HEK293 (cell line): ENCODE measurements around the gene CXXC1.

Source experiments
- BCL11B ChIP-seq: fragments of 450-650 bp; formaldehyde crosslinking; IDR thresholded peaks from 2 replicates; pipeline ENCODE4 v1.5.1; 2016; ENCODE audit warnings: low read depth, missing biosample characterization, missing genetic modification characterization
- ELK4 ChIP-seq: IDR thresholded peaks from 2 replicates; pipeline ENCODE4 v1.6.1; 2011; ENCODE audit warnings: mild to moderate bottlenecking, low read depth, low read length, borderline replicate concordance
- GLI2 ChIP-seq: fragments of 450-650 bp; formaldehyde crosslinking; IDR thresholded peaks from 2 replicates; pipeline ENCODE4; 2017; ENCODE audit warnings: missing biosample characterization, missing genetic modification characterization, low read depth, borderline replicate concordance
- KLF1 ChIP-seq: fragments of 450-650 bp; formaldehyde crosslinking; IDR thresholded peaks from 2 replicates; pipeline ENCODE4 v1.5.1; 2016; ENCODE audit warnings: missing biosample characterization, missing genetic modification characterization
- KLF16 ChIP-seq: fragments of 450-650 bp; formaldehyde crosslinking; IDR thresholded peaks from 2 replicates; pipeline ENCODE4 v1.5.1; 2017; ENCODE audit warnings: missing biosample characterization, missing genetic modification characterization
- OSR2 ChIP-seq: fragments of 450-650 bp; formaldehyde crosslinking; IDR thresholded peaks from 2 replicates; pipeline ENCODE4 v1.5.1; 2016; ENCODE audit warnings: missing biosample characterization, missing genetic modification characterization
- TRIM28 ChIP-seq: IDR thresholded peaks from 2 replicates; pipeline ENCODE4 v1.6.1; 2011; ENCODE audit warnings: low read length, control low read depth, borderline replicate concordance
- YY2 ChIP-seq: fragments of 450-650 bp; formaldehyde crosslinking; IDR thresholded peaks from 2 replicates; pipeline ENCODE4 v1.5.1; 2016; ENCODE audit warnings: missing biosample characterization, missing genetic modification characterization
- ZEB2 ChIP-seq: fragments of 450-650 bp; formaldehyde crosslinking; IDR thresholded peaks from 2 replicates; pipeline ENCODE4 v1.5.1; 2016; ENCODE audit warnings: missing biosample characterization, missing genetic modification characterization
- ZNF133 ChIP-seq: fragments of 450-650 bp; formaldehyde crosslinking; IDR thresholded peaks from 2 replicates; pipeline ENCODE4 v1.5.1; 2016; ENCODE audit warnings: missing biosample characterization, missing genetic modification characterization
- ZNF202 ChIP-seq: fragments of 450-650 bp; formaldehyde crosslinking; IDR thresholded peaks from 2 replicates; pipeline ENCODE4 v1.5.1; 2016; ENCODE audit warnings: missing biosample characterization, missing genetic modification characterization, borderline replicate concordance
- ZNF24 ChIP-seq: fragments of 450-650 bp; formaldehyde crosslinking; IDR thresholded peaks from 2 replicates; pipeline ENCODE4 v1.5.1; 2016; ENCODE audit warnings: missing biosample characterization, missing genetic modification characterization
- ZNF350 ChIP-seq: fragments of 450-650 bp; formaldehyde crosslinking; IDR thresholded peaks from 2 replicates; pipeline ENCODE4 v1.5.0; 2017; ENCODE audit warnings: missing biosample characterization, mild to moderate bottlenecking, missing genetic modification characterization
- ZNF354C ChIP-seq: fragments of 450-650 bp; formaldehyde crosslinking; IDR thresholded peaks from 2 replicates; pipeline ENCODE4 v1.5.1; 2016; ENCODE audit warnings: missing biosample characterization, missing genetic modification characterization, low read depth, borderline replicate concordance
- ZNF513 ChIP-seq: fragments of 450-650 bp; IDR thresholded peaks from 2 replicates; pipeline ENCODE4 v1.5.1; 2018; ENCODE audit warnings: missing biosample characterization, missing genetic modification characterization
- ZNF521 ChIP-seq: fragments of 450-650 bp; formaldehyde crosslinking; IDR thresholded peaks from 2 replicates; pipeline ENCODE4 v1.5.1; 2017; ENCODE audit warnings: missing biosample characterization, mild to moderate bottlenecking, missing genetic modification characterization
- ZNF560 ChIP-seq: fragments of 450-650 bp; formaldehyde crosslinking; IDR thresholded peaks from 2 replicates; pipeline ENCODE4 v1.5.1; 2017; ENCODE audit warnings: missing biosample characterization, missing genetic modification characterization, borderline replicate concordance
- ZNF561 ChIP-seq: fragments of 450-650 bp; IDR thresholded peaks from 2 replicates; pipeline ENCODE4 v1.5.1; 2018; ENCODE audit warnings: missing biosample characterization, missing genetic modification characterization, borderline replicate concordance
- ZNF580 ChIP-seq: fragments of 450-650 bp; formaldehyde crosslinking; IDR thresholded peaks from 2 replicates; pipeline ENCODE4 v1.5.1; 2016; ENCODE audit warnings: missing biosample characterization, missing genetic modification characterization
- ZNF654 ChIP-seq: fragments of 450-650 bp; formaldehyde crosslinking; IDR thresholded peaks from 2 replicates; pipeline ENCODE4 v1.5.1; 2016; ENCODE audit warnings: low read depth, missing biosample characterization, missing genetic modification characterization
- ZNF660 ChIP-seq: fragments of 450-650 bp; IDR thresholded peaks from 2 replicates; pipeline ENCODE4 v1.5.1; 2018; ENCODE audit warnings: missing biosample characterization, mild to moderate bottlenecking, missing genetic modification characterization
- ZNF701 ChIP-seq: fragments of 450-650 bp; formaldehyde crosslinking; IDR thresholded peaks from 2 replicates; pipeline ENCODE4 v1.5.1; 2016; ENCODE audit warnings: missing biosample characterization, missing genetic modification characterization
- ZNF704 ChIP-seq: fragments of 450-650 bp; formaldehyde crosslinking; IDR thresholded peaks from 2 replicates; pipeline ENCODE4 v1.5.1; 2016; ENCODE audit warnings: missing biosample characterization, missing genetic modification characterization
- ZNF707 ChIP-seq: fragments of 450-650 bp; formaldehyde crosslinking; IDR thresholded peaks from 2 replicates; pipeline ENCODE4 v1.5.1; 2016; ENCODE audit warnings: missing biosample characterization, missing genetic modification characterization
- ZNF843 ChIP-seq: fragments of 450-650 bp; formaldehyde crosslinking; IDR thresholded peaks from 2 replicates; pipeline ENCODE4 v1.5.1; 2016; ENCODE audit warnings: missing biosample characterization, missing genetic modification characterization
- ZSCAN18 ChIP-seq: fragments of 450-650 bp; formaldehyde crosslinking; IDR thresholded peaks from 2 replicates; pipeline ENCODE4 v1.5.1; 2016; ENCODE audit warnings: missing biosample characterization, missing genetic modification characterization
- ZSCAN4 ChIP-seq: fragments of 450-650 bp; formaldehyde crosslinking; IDR thresholded peaks from 2 replicates; pipeline ENCODE4 v1.5.1; 2017; ENCODE audit warnings: missing biosample characterization, missing genetic modification characterization
- TF ChIP-seq, protein P1 (sequence below): fragments of 450-650 bp; formaldehyde crosslinking; conservative IDR thresholded peaks from 2 replicates; pipeline ENCODE4 v1.5.1; 2016; ENCODE audit warnings: low read depth, missing biosample characterization, missing genetic modification characterization

Gene CXXC1

DNA sequence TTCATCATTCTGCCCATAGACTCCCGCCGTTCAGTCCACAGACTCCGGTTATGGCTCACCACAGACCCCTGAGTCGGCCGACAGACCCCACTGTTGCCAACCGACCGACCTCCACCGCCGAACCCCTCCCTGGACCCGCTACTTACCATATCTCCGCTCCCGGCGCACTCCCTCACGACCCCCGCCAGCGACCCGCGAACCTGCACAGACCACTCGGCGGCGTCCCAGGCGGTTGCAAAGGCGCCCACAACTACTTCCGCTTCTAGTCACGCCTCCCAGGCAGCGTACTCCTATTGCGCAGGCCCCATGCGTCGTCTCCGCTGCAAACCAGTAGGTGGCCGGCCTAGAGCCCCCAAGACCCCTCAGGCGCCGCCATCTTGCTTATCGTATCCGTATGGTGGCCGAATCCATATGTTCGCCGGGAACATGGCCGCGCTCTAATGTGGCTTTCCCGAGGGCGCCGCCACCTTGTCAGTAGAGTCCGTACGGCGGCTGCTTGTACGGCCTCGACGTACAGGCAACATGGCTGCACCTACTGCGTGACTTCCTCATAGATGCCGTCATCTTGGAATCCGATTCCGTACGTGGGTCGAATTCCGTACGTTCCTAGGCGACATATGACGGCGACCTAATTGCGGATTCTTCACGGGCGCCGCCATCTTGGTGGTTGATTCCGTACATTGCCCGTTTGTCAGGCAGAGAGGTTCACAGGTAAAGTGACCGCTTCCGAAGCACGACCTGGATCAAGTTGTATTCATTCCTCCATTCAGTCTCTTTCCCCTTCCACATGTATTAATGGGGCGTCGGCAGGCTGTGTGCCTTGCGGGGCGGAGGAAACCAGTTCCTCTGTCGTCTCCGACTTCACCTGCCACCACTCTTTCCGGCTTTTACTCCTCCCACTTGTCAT is at the start of gene CXXC1 (continued):
- TF ChIP-seq ZNF133 (tag by site-specific recombination) (no peak), ZNF24 (tag by site-specific recombination) (no peak; the same call in 1 of the 2 replicates), ZEB2 (tag by site-specific recombination) (peak; percentile 92), ZNF561 (peak; percentile 54; the same call in 1 of the 2 replicates), ZNF354C (tag by site-specific recombination) (no peak), GLI2 (no peak), ZSCAN18 (peak; percentile 91), ZNF513 (tag by site-specific recombination) (no peak), ZNF843 (peak; percentile 23; the same call in 1 of the 2 replicates), KLF1 (tag by site-specific recombination) (no peak; the same call in 1 of the 2 replicates), ZNF654 (tag by site-specific recombination) (no peak), ZNF350 (tag by site-specific recombination) (no peak), ZNF202 (no peak), YY2 (tag by site-specific recombination) (peak; percentile 100), ZNF707 (tag by site-specific recombination) (no peak), ZSCAN4 (tag by site-specific recombination) (no peak), TRIM28 (no peak), ZNF704 (no peak), ZNF660 (no peak; the same call in 1 of the 2 replicates), ZNF521 (tag by site-specific recombination) (no peak), ZNF580 (tag by site-specific recombination) (no peak), ZNF560 (no peak), BCL11B (tag by site-specific recombination) (peak; percentile 82), ELK4 (no peak), OSR2 (tag by site-specific recombination) (no peak), ZNF701 (tag by site-specific recombination) (no peak), KLF16 (tag by site-specific recombination) (peak; percentile 84)
- TF ChIP-seq, protein P1, sequence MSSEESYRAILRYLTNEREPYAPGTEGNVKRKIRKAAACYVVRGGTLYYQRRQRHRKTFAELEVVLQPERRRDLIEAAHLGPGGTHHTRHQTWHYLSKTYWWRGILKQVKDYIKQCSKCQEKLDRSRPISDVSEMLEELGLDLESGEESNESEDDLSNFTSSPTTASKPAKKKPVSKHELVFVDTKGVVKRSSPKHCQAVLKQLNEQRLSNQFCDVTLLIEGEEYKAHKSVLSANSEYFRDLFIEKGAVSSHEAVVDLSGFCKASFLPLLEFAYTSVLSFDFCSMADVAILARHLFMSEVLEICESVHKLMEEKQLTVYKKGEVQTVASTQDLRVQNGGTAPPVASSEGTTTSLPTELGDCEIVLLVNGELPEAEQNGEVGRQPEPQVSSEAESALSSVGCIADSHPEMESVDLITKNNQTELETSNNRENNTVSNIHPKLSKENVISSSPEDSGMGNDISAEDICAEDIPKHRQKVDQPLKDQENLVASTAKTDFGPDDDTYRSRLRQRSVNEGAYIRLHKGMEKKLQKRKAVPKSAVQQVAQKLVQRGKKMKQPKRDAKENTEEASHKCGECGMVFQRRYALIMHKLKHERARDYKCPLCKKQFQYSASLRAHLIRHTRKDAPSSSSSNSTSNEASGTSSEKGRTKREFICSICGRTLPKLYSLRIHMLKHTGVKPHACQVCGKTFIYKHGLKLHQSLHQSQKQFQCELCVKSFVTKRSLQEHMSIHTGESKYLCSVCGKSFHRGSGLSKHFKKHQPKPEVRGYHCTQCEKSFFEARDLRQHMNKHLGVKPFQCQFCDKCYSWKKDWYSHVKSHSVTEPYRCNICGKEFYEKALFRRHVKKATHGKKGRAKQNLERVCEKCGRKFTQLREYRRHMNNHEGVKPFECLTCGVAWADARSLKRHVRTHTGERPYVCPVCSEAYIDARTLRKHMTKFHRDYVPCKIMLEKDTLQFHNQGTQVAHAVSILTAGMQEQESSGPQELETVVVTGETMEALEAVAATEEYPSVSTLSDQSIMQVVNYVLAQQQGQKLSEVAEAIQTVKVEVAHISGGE, result peak; percentile 92
